ENCODE data around the gene TOX3.

The TOX3 gene

GRCh38 chr16:52586159-52586558, 39.2 kb upstream of the TOX3 start:
- Histone ChIP-seq H3K9me3 (ENCODE audit: insufficient read depth, low read length) (no peaks in the 10 kb centered on the region), H3K79me2 (ENCODE audit: insufficient read depth, low read length) (no peaks in the 10 kb centered on the region), H3K36me3 (ENCODE audit: low read length) (no peaks in the 10 kb centered on the region), H3K4me2 (ENCODE audit: low read depth, low read length, poor library complexity, severe bottlenecking) (no peak overlapping the region), H2AFZ (ENCODE audit: low read depth, low read length, severe bottlenecking) (no peak overlapping the region), H3K9me2 (replicated peaks; ENCODE audit: insufficient read depth, low read length) (no peaks in the 10 kb centered on the region; the same call in 1 of the 2 replicates), H3F3A (ENCODE audit: insufficient read depth) (no peaks in the 10 kb centered on the region), H3K27ac (ENCODE audit: low read depth, low read length) (no peak overlapping the region), H4K20me1 (ENCODE audit: low read depth, low read length) (no peaks in the 10 kb centered on the region), H3K27me3 (ENCODE audit: low read length) (no peaks in the 10 kb centered on the region), H3K9ac (ENCODE audit: low read length) (no peak overlapping the region), H3K4me3 (ENCODE audit: insufficient read depth, low read length, poor library complexity, severe bottlenecking) (no peak overlapping the region)
- TF ChIP-seq EZH2phosphoT487 (conservative IDR thresholded peaks at IDR 0.05; ENCODE audit: low read length) (no peak), CTCF (IDR thresholded peaks at IDR 0.05; ENCODE audit: insufficient read depth, low read length, poor library complexity, severe bottlenecking) (no peak)

- no peaks in the 10 kb centered on the region; the same call in 1 of the 2 replicates for H3K9me2 ChIP-seq (replicated peaks; ENCODE audit: insufficient read depth, low read length)
- H3F3A ChIP-seq (ENCODE audit: insufficient read depth), result no peaks in the 10 kb centered on the region
- no peak overlapping the region for H3K27ac ChIP-seq (ENCODE audit: low read depth, low read length)
- no peak overlapping the region for H3K4me2 ChIP-seq (ENCODE audit: low read depth, low read length, poor library complexity, severe bottlenecking)
- no peak overlapping the region for H2AFZ ChIP-seq (ENCODE audit: low read depth, low read length, severe bottlenecking)
- H4K20me1 ChIP-seq (ENCODE audit: low read depth, low read length), result no peaks in the 10 kb centered on the region
- no peaks in the 10 kb centered on the region for H3K27me3 ChIP-seq (ENCODE audit: low read length)
- H3K9me3 ChIP-seq (ENCODE audit: insufficient read depth, low read length), result no peaks in the 10 kb centered on the region
- H3K9ac ChIP-seq (ENCODE audit: low read length), result no peak overlapping the region
- no peaks in the 10 kb centered on the region for H3K79me2 ChIP-seq (ENCODE audit: insufficient read depth, low read length)
- TF ChIP-seq CTCF (IDR thresholded peaks at IDR 0.05; ENCODE audit: insufficient read depth, low read length, poor library complexity, severe bottlenecking) (no peak), EZH2phosphoT487 (conservative IDR thresholded peaks at IDR 0.05; ENCODE audit: low read length) (no peak)
- no peak overlapping the region for H3K4me3 ChIP-seq (ENCODE audit: insufficient read depth, low read length, poor library complexity, severe bottlenecking)
- no peaks in the 10 kb centered on the region for H3K36me3 ChIP-seq (ENCODE audit: low read length)
Observed at GRCh38 chr16:52584354-52585320, 37.7 kb upstream of the TOX3 start.

DNA sequence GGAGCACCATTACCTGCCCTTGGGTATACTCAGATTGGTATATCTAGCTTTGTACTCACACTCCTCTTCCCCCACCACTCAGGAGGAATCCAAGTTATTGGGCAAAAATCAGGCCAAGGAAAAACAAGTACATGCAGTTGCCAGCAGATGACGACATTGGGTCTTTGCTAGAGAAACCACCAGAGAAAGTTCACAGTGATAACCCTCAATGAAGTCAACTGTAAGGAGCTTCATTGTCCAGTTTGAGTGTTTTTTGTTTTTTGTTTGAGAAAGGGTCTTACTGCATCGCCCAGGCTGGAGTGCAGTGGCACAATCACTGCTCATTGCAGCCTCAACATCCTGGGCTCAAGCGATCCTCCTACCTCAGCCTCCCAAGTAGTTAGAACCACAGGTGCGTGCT, 34.6 kb upstream of the TOX3 start:
- Histone ChIP-seq H3K9ac (ENCODE audit: low read length) (no peak overlapping the region), H3K9me2 (replicated peaks; ENCODE audit: insufficient read depth, low read length) (no peaks in the 10 kb centered on the region; the same call in 1 of the 2 replicates), H3K4me3 (ENCODE audit: insufficient read depth, low read length, poor library complexity, severe bottlenecking) (no peak overlapping the region), H3K27ac (ENCODE audit: low read depth, low read length) (no peak overlapping the region), H2AFZ (ENCODE audit: low read depth, low read length, severe bottlenecking) (no peak overlapping the region), H3K36me3 (ENCODE audit: low read length) (no peaks in the 10 kb centered on the region), H3K4me2 (ENCODE audit: low read depth, low read length, poor library complexity, severe bottlenecking) (no peak overlapping the region), H3K79me2 (ENCODE audit: insufficient read depth, low read length) (no peaks in the 10 kb centered on the region), H3F3A (ENCODE audit: insufficient read depth) (no peaks in the 10 kb centered on the region), H4K20me1 (ENCODE audit: low read depth, low read length) (no peaks in the 10 kb centered on the region), H3K27me3 (ENCODE audit: low read length) (no peaks in the 10 kb centered on the region), H3K9me3 (ENCODE audit: insufficient read depth, low read length) (no peaks in the 10 kb centered on the region)
- no peak for TF ChIP-seq CTCF (IDR thresholded peaks at IDR 0.05; ENCODE audit: insufficient read depth, low read length, poor library complexity, severe bottlenecking)
- TF ChIP-seq EZH2phosphoT487 (conservative IDR thresholded peaks at IDR 0.05; ENCODE audit: low read length), result no peak

Data from SU-DHL-6 (cell line).